ENCODE measurements around the gene KRT13. TPM values are rescaled to one million over a fixed set of nuclear protein-coding genes. Genes with fewer than 3 reads are reported as not detected.

Gene KRT13
- total RNA-seq, 2 donors from 2014 or later, result not detected

DNA sequence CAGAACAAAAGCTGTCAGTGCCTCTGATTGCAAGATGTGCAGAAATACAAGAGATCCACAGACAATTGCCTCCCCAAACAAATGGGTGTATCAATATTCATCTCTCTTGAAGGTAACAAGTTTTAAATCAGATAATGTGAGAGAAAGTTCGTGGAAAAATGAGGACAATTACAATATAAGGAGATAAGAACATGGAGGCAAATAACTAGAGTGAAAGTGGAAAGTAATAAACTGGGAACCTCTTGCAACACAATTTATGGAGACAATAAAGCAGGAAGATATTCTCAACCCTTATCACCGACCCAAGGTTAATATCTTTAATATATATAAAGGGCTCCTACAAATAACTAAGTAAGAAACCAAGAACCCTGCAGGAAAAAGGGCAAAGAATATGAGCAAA is 36.9 kb upstream of the KRT13 start:
- DNase-seq (no peak), ATAC-seq (no peak)
- Histone ChIP-seq H3K4me1 (peaks cover 4% of the 10 kb centered on the region), H3K27ac (no peak overlapping the region), H3K27me3 (no peaks in the 10 kb centered on the region), H3K4me3 (no peak overlapping the region), H3K36me3 (replicated peaks in 1 of 2; ENCODE audit: insufficient read depth in 1 of 2, low read depth in 2 of 2) (no peaks in the 10 kb centered on the region), H3K9me3 (no peaks in the 10 kb centered on the region)
- WGBS, 2 donors, result 30 to 32% methylated on average over 2 of the region's 2 CpGs
- TF ChIP-seq POLR2A (IDR thresholded peaks at IDR 0.05) (no peak), CTCF (IDR thresholded peaks at IDR 0.05) (no peak)
- intact Hi-C loops (cut with DNase I), result no loop called here

DNA sequence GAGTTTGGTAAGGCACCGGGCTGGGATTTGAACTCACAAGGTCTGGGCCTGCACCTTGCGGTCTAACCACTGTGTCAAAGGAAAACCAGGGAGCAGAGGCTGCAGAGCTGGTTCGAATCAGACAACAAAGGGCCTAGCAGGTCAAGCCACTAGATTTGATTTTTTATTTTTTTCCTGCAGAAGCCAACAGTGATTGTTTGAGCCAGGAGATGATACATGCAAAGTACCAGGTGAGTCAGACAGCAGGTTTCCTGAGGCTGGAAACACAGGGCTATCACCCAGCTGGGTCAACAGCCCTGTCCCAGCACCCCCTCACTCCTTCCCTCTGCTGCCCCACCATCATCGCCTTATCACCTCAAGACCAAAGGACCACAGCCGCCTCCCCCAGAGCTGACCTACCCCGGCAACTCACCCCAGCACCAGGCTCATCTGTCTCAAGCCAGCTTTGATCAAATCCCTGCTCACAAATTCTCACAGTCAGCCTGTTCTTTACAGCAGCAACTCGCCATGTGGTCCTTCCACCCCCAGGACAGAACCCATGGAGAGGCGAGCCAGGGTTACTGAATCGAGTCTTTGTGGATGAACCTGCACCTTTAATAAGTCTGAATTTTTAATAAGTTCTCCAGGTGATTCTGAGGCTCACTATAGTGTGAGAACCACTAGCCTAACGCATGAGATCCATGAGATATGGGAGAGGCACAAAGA is 35.7 kb upstream of the KRT13 start:
- Histone ChIP-seq H3K4me1 (peaks cover 4% of the 10 kb centered on the region), H3K27ac (no peak overlapping the region), H3K36me3 (replicated peaks in 1 of 2; ENCODE audit: insufficient read depth in 1 of 2, low read depth in 2 of 2) (no peaks in the 10 kb centered on the region), H3K4me3 (no peak overlapping the region), H3K27me3 (no peaks in the 10 kb centered on the region), H3K9me3 (no peaks in the 10 kb centered on the region)
- DNase-seq (no peak), ATAC-seq (no peak)
- no peak for TF ChIP-seq POLR2A (IDR thresholded peaks at IDR 0.05)
- TF ChIP-seq CTCF (IDR thresholded peaks at IDR 0.05), result no peak
- intact Hi-C loops (cut with DNase I), result no loop called here
- 73 to 77% methylated on average over 10 of the region's 10 CpGs for WGBS, 2 donors

DNA sequence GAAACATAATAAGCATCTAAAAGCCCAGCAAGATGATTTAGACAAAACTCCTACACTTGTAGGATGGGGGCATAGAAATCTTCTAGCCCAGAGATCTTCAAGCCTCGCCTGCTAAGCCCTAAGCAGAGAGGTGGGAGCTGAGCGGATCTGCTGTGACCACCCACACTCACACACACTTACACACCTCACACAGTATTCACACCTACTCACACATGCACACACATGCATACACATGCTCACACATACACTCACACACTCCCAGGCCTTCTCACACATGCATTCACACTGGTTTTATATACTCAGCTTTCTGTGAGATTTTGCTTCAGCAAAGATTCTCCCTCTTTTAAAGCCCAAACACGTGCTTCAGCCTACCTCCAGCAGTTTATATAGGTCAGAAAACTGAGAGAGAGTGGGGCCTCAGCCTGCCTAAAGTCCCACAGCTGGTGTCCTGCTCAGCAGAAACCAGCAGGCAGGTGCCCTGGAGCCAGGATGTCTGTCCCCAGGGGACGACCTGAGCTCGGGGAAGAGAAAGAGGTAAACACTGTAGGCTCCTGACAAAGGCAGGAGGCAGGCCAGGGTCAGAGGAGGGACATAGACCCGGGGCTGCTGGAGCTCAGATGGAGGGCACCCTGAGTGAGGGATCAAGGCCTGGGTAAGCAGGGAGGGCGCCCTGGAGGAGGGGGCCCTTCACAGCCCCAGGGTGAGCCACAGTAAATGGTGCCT is 34.7 kb upstream of the KRT13 start:
- intact Hi-C loops (cut with DNase I), result no loop called here
- WGBS, 2 donors, result 60 to 64% methylated on average over 7 of the region's 7 CpGs
- no peak for DNase-seq
- TF ChIP-seq POLR2A (IDR thresholded peaks at IDR 0.05) (no peak), CTCF (IDR thresholded peaks at IDR 0.05) (no peak)
- Histone ChIP-seq H3K27me3 (no peaks in the 10 kb centered on the region), H3K36me3 (replicated peaks in 1 of 2; ENCODE audit: insufficient read depth in 1 of 2, low read depth in 2 of 2) (no peaks in the 10 kb centered on the region), H3K27ac (no peak overlapping the region), H3K9me3 (no peaks in the 10 kb centered on the region), H3K4me1 (peaks cover 4% of the 10 kb centered on the region), H3K4me3 (no peak overlapping the region)
- ATAC-seq, result no peak

DNA sequence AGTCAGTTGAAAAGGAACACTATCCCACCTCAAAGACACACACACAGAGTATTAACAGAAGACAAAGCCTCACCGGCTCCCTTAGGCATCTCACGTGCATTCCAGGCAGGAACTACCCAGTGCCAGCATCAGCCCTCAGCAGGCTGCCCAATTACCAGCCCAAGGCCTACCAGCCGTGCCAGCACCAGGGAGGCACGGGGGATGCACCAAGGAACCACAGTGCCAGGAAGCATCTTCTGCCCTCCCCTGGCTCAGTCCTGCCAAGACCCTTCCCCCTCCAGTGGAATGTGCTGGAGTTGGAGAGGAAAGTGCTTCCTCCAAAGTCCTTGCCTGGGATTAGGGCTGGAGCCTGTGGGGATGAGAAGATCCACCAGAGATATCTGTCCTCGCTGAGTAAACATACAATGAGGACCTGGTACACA is 33.7 kb upstream of the KRT13 start:
- DNase-seq, result no peak
- TF ChIP-seq POLR2A (IDR thresholded peaks at IDR 0.05), result no peak
- TF ChIP-seq CTCF (IDR thresholded peaks at IDR 0.05), result no peak
- no peaks in the 10 kb centered on the region for H3K27me3 ChIP-seq
- H3K27ac ChIP-seq, result no peak overlapping the region
- intact Hi-C loops (cut with DNase I), result no loop called here
- WGBS, 2 donors, result 76 to 79% methylated on average over 5 of the region's 5 CpGs
- H3K4me3 ChIP-seq, result no peak overlapping the region
- ATAC-seq, result no peak
- no peaks in the 10 kb centered on the region for H3K36me3 ChIP-seq (replicated peaks in 1 of 2; ENCODE audit: insufficient read depth in 1 of 2, low read depth in 2 of 2)
- H3K9me3 ChIP-seq, result no peaks in the 10 kb centered on the region
- H3K4me1 ChIP-seq, result no peaks in the 10 kb centered on the region

All from body of pancreas (tissue), 4 donors.